ENCODE results near the gene SMAD3.

The SMAD3 gene

DNA sequence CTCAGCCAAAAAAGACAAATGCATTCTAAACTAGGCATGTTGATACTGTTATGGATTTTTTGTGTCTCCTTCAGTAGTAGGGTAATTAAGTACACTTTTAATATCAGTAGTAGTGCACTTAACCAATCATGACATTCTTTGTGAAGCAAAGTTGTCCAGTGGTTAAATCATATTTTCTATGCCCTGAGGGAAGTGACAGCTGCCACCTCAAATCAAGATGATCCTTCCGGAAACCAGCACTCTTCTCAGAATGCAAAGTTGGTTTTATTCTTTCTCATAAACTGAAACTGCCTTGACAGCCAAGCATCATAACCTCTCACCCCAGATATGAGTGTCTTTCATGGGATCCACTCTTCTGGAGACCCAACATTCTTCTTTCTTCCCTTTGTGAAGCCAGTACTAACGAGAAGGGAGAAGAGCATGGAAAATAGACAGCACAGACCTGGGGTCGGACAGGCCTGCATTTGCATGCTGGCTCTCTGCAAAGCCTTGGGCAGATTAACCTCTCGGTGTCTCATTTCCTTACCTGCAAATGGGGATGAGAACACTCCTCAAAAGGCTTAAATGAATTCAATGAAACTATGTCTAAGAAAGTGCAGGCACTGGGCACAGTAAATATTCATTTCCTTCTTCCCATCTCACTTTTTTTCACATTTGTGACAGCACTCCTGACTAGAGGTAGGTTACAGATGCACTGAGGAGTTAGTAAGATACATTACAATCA lies 175.9 kb downstream of the SMAD3 start:
- no peak for DNase-seq (ENCODE audit: low spot score)

DNA sequence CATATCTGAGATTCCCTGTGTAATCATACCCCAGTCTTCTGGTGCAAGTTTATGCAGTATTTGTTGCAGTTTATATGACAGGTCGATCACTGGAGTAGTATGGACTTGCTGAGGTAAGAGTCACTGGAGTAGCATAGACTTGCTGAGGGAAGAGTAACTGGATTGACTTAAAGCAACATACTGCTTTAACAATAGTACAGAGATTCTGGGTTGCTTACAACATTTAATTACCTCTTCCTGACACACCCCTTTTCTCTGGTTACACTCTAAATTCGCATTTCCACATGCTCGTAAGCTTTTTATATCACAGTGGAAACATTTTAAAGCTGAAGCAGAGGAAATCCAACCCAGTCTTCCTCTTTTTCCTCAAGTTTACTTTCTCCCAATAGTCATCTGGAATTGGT lies 177.3 kb downstream of the SMAD3 start:
- DNase-seq (ENCODE audit: low spot score): no peak

Data from LoVo (cell line).